ENCODE measurements around the gene CDC42EP5.
A peak's percentile ranks its signal among the peaks of the same experiment; 100 is the strongest.

The CDC42EP5 gene

DNA sequence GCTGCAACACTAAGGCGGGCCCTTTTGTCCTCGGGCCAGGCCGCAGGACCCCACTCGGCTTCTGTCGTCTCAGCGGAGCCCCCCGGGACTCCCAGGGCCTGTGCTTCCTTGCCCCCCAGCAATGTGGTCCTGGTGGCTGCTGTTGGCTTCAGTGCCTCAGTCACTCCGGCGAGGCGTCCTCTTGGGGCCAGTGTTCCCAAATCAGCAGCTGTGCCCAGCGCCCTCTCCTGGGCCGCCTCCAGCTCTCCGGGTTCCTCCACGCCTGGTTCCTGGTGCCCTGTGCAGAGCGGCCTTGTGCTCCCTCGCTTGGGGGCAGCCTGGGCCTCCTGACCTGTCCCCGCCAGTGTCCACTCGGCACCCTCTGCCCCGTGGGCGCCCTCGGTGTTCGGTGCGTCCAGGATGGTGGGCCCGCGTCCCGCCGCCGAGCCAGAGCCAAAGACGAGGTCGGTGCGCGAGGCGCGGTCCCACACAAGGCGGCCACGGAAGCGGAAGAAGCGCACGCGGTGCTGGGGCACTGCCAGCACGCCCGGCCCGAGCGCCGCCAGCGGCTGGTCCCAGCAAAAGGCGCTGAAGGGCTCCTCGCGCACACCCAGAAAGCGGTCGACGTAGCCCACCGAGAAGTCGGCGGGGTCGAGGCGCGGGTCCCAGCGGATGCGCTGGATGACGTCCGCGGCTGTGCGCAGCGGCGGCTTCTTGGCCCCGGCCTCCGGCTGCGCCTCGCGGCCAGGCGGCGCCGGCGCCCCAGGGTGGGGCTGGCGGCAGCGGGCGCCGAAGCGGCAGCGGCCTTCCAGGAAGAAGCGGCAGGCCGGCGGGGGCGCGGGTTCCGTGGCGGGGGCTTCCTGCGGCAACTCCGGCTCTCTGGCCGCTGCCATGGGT, 10.2 kb downstream of the CDC42EP5 start:
- H3K4me1 ChIP-seq: no peaks in the 10 kb centered on the region; the same call in none of the 2 replicates
- peak overlapping the region; percentile 59 for H3K4me3 ChIP-seq
- peaks cover 39% of the 10 kb centered on the region for H3K36me3 ChIP-seq (replicated peaks)
- H3K27me3 ChIP-seq (ENCODE audit: low read depth): no peaks in the 10 kb centered on the region
- in situ Hi-C loops (cut with MboI; ENCODE audit: low sequenced_read_pairs): loop anchor here (25.0 kb wide), 1 partner anchor 1199 kb away; the partner anchor contains the start of gene U2AF2
- H3K9me3 ChIP-seq: no peaks in the 10 kb centered on the region
- DNase-seq (ENCODE audit: low spot score in 2 of 2): peak in 1 of 2 experiments; percentile 68

DNA sequence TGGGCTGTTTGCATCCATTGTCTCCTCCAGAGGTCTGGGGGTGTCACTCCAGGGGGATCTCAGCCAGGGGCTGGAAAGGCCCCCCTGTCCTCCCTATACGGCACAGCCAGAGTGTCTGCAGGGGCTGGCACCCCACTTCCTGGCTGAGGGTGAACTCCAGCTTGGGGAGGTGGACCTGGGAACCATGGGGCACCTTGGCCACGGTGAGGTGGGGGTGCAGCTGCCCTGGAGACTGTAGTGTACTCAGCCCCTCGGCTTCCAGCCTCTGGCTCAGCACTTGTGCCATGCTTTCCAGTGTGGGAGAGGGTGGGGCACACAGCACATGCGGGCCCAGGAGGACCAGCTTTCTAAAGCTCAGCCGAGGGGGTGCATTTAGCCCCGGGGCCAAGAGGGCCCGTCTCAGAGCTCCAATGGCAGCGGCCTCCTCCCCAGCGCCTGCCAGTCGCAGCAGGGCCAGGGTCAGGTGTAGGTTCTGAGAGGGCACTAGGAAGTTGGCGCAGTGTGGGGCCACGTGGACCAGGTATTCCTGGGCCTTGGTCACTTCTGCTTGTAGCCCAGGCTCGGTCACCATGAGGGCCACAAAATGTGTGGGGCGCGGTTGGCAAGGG, 10.9 kb downstream of the CDC42EP5 start:
- H3K4me3 ChIP-seq: peak overlapping the region; percentile 59
- in situ Hi-C loops (cut with MboI; ENCODE audit: low sequenced_read_pairs): loop anchor here (25.0 kb wide), 1 partner anchor 1200 kb away; the partner anchor contains the start of gene U2AF2
- H3K9me3 ChIP-seq: no peaks in the 10 kb centered on the region
- no peaks in the 10 kb centered on the region for H3K27me3 ChIP-seq (ENCODE audit: low read depth)
- H3K4me1 ChIP-seq: no peaks in the 10 kb centered on the region; the same call in none of the 2 replicates
- peaks cover 46% of the 10 kb centered on the region for H3K36me3 ChIP-seq (replicated peaks)
- DNase-seq (ENCODE audit: low spot score in 2 of 2): no peak

DNA sequence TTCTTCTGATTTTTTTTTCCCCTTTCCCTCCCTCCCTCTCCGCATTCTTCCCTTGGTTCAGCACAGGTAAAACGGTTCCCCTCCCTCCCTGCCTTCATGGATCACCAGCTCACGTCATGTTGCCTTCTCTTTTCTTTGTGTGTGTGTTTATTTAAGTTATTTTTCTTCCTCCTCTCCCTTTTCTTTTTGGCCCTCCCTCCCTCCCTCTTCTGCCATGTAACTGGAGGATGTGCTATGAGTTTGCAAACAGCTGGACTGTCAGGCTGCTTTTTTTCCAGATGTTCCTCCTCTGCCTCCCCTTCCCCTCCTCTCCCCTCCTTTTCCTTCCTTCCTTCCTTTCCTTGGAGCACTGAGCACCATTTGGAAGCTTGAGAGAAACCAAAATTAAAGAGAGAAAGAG, 11.5 kb downstream of the CDC42EP5 start:
- H3K9me3 ChIP-seq: no peaks in the 10 kb centered on the region
- H3K4me3 ChIP-seq: no peak overlapping the region
- no peaks in the 10 kb centered on the region; the same call in none of the 2 replicates for H3K4me1 ChIP-seq
- H3K36me3 ChIP-seq (replicated peaks): peaks cover 52% of the 10 kb centered on the region
- no peak for DNase-seq (ENCODE audit: low spot score in 2 of 2)
- H3K27me3 ChIP-seq (ENCODE audit: low read depth): no peaks in the 10 kb centered on the region
- in situ Hi-C loops (cut with MboI; ENCODE audit: low sequenced_read_pairs): loop anchor here (25.0 kb wide), 1 partner anchor 1201 kb away; the partner anchor contains the start of gene U2AF2

DNA sequence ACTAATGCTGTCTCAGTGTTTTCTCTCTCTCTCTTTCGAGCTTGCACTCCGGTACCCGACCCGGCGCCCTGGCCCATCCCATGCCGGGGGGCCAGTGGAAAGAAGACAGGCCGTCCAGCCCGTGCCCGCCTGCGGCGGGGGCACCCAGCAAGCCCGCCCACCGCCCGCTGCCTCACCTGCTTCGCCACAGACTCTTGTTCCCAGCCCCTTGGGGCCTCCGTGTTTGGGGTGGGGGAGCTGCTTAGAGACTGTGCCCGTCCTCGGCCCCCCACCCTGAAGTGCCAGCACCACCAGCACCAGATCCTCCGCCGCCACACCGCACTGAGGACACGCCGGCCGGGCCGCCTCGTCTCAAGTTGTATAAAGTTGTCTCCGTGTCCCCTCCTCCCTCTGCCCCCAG, 11.9 kb downstream of the CDC42EP5 start:
- DNase-seq (ENCODE audit: low spot score in 2 of 2): no peak
- Histone ChIP-seq H3K4me3 (no peak overlapping the region), H3K36me3 (replicated peaks) (peaks cover 56% of the 10 kb centered on the region), H3K27me3 (ENCODE audit: low read depth) (no peaks in the 10 kb centered on the region), H3K9me3 (no peaks in the 10 kb centered on the region), H3K4me1 (no peaks in the 10 kb centered on the region; the same call in none of the 2 replicates)
- in situ Hi-C loops (cut with MboI; ENCODE audit: low sequenced_read_pairs): loop anchor here (25.0 kb wide), 1 partner anchor 1201 kb away; the partner anchor contains the start of gene U2AF2

DNA sequence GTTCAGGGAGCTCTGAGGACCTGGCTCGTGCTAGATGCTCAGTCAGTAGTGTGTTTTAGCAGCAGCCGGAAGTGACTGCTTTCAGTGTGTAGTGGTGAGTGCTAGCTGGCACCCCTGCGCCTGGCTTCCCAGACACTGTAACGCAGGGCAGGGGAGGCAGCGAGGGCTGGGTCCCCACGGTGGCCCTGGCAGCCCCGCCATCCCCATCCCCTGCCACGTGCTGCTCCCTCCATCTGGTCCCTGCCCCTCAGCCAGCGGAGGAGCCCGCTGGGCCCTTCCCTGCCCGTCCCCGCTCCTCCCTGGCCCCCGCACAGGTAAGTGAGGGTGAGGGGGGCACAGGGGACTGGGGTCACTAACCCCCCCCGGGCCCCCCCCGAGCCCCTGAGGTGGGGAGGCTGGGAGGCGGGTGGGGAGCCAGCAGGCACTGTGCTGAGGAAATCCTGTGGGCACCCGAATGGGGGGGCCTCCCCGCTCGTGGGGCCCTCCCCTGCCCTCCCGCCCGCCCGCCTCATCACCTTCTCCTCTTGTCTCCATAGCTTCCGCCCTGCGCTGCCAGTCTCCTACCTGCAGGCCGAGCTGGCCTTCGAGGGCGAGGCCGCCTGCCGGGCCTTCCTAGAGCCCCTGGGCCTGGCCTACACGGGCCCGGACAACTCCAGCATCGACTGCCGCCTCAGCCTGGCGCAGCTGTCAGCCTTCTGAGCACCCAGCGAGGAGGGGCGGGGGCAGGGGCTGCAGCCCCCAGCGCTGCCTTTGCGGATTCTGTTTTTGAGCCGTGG, 12.7 kb downstream of the CDC42EP5 start:
- in situ Hi-C loops (cut with MboI; ENCODE audit: low sequenced_read_pairs): loop anchor here (25.0 kb wide), 1 partner anchor 1202 kb away; the partner anchor contains the start of gene U2AF2
- H3K4me3 ChIP-seq: no peak overlapping the region
- no peaks in the 10 kb centered on the region; the same call in none of the 2 replicates for H3K4me1 ChIP-seq
- no peaks in the 10 kb centered on the region for H3K27me3 ChIP-seq (ENCODE audit: low read depth)
- peaks cover 64% of the 10 kb centered on the region for H3K36me3 ChIP-seq (replicated peaks)
- no peaks in the 10 kb centered on the region for H3K9me3 ChIP-seq
- no peak for DNase-seq (ENCODE audit: low spot score in 2 of 2)

DNA sequence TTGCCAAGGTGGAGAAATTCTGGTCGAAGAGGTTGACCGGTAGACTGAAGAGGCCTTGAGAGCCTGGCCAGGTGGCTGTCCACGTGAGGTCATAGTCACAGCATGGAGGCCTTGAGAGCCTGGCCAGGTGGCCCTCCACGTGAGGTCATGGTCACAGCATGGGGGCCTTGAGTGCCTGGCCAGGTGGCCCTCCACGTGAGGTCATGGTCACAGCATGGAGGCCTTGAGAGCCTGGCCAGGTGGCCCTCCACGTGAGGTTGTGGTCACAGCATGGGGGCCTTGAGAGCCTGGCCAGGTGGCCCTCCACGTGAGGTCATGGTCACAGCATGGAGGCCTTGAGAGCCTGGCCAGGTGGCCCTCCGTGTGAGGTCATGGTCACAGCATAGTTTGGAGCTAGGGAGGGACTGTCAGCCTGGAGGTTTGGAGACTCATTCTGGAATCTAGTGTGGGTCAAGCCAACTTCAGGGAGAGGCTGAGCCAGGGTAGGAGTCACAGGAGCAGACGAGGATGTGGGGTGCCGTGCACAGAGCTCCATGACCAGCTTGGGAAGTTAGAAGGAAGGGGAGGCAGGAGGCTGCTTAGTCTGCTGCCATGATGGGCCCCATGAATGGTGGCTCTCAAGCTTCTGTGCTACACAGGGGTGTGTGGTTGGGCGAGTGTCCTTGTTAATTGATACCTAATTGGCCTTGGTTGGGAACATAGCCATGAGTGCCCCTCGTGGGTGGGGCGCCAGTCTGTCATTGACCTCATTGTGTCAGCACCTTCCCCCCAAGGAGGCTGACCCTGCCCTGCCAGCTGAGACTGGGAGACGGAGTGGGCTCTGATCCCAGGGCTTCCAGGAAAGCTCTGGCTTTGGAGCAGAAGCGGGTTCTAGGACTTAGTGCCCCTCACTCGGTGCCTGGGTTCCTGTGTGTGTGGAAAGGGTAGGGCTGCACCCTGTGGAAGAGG, 13.5 kb downstream of the CDC42EP5 start:
- Histone ChIP-seq H3K4me3 (no peak overlapping the region), H3K27me3 (ENCODE audit: low read depth) (no peaks in the 10 kb centered on the region), H3K4me1 (no peaks in the 10 kb centered on the region; the same call in none of the 2 replicates), H3K36me3 (replicated peaks) (peaks cover 72% of the 10 kb centered on the region), H3K9me3 (no peaks in the 10 kb centered on the region)
- in situ Hi-C loops (cut with MboI; ENCODE audit: low sequenced_read_pairs): loop anchor here (25.0 kb wide), 1 partner anchor 1203 kb away; the partner anchor contains the start of gene U2AF2
- DNase-seq (ENCODE audit: low spot score in 2 of 2): no peak

DNA sequence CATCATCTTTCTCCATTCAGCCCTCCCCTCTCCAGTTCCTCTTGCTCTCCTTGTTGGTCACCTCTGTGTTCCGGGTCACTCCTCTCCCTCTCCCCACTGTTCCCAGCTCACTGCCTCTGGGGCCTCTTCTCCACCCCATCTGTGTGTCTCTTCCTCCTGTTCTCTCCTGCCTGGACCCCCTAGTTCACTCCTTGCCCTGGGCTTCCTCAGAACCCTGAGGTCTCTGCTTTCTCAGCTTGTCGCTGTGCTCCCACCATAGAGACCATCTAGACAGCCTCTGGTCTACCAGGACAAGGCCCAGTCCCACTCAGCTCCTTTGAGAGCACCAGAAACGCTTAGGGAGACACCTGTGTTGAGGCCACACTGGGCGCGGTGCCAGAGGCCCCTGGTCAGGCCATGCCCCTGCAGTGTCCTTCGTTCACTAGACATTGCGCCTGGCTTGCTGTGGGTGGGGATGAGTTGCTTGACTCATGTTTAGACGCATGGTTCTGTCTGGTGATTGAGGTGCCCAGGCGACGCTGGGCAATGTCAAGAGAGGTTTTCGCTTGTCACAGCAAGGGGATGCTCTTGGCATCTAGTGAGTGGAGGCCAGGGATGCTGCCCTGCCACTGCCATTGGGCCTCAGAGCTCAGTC, 14.3 kb downstream of the CDC42EP5 start:
- peaks cover 80% of the 10 kb centered on the region for H3K36me3 ChIP-seq (replicated peaks)
- H3K27me3 ChIP-seq (ENCODE audit: low read depth): no peaks in the 10 kb centered on the region
- H3K4me3 ChIP-seq: no peak overlapping the region
- H3K4me1 ChIP-seq: no peaks in the 10 kb centered on the region; the same call in none of the 2 replicates
- in situ Hi-C loops (cut with MboI; ENCODE audit: low sequenced_read_pairs): loop anchor here (25.0 kb wide), 1 partner anchor 1204 kb away; the partner anchor contains the start of gene U2AF2
- no peaks in the 10 kb centered on the region for H3K9me3 ChIP-seq
- DNase-seq (ENCODE audit: low spot score in 2 of 2): no peak

DNA sequence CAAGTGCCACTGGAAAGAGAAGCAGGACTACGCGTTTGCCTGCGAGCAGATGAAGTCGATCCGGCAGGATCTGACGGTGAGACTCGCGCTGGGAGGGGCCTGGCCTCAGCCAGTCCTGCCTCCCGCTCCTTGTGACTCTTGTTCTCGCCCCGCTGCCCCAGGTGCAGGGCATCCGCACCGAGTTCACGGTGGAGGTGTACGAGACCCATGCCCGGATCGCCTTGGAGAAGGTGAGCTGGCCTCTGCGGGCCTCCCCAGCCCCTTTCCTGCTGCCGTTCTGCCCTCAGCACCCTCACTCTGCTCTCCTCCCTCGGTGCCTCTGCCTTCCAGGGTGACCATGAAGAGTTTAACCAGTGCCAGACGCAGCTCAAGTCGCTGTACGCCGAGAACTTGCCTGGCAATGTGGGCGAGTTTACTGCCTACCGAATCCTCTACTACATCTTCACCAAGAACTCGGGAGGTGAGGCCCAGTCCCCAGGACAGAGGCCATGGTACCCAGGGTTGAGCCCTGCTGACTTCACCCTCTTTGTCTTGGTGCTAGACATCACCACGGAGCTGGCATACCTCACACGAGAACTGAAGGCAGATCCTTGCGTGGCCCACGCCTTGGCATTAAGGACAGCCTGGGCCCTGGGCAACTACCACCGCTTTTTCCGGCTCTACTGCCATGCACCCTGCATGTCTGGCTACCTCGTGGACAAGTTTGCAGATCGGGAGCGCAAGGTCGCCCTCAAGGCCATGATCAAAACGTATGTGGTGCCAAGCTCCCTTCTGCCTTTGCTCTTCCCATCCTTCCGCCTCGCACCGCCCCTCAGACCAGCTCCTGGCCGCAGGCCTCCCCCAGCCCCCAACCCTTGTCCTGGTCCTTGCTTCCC, 15.1 kb downstream of the CDC42EP5 start:
- in situ Hi-C loops (cut with MboI; ENCODE audit: low sequenced_read_pairs): loop anchor here (25.0 kb wide), 1 partner anchor 1204 kb away; the partner anchor contains the start of gene U2AF2

DNA sequence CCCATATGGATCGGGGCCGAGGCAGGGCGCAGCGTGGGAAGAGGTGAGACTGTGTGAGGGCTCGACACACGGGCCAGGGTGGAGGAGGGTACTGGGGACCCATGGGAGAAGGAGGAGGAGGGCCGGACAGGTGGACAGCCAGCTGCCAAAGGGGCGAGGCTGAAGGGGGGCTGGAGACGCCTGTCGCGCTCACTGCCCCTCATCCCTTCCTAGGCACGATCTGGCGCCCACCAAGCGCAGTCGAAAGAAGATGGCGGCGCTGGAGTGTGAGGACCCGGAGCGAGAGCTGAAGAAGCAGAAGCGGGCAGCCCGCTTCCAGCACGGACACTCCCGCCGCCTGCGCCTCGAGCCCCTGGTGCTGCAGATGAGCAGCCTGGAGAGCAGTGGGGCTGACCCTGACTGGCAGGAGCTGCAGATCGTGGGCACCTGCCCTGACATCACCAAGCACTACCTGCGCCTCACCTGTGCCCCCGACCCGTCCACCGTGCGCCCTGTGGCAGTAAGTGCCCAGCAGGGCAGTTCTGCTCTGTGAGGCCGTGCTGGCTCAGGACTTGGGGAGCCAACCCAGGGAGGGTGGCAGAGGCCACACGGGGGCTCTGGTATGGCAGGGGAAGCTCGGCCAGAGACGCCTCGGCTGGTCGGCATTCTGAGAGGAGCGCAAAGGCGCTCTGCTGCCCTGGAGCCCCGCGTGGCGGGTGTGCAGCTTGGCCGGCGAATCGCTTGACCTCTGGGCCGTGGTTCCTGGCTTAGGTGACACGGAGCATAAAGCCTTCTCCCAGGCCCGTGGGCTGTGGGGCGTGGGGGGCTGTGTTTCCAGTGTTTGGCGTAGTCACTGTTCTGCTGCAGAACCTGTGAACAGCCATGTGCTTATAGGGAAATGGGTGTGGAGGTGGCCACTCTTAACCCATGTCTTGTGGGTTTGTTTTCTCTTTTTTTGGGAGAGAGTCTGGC, 16.4 kb downstream of the CDC42EP5 start:
- no peaks in the 10 kb centered on the region for H3K27me3 ChIP-seq (ENCODE audit: low read depth)
- H3K4me1 ChIP-seq: no peaks in the 10 kb centered on the region
- in situ Hi-C loops (cut with MboI; ENCODE audit: low sequenced_read_pairs): loop anchor here (25.0 kb wide), 1 partner anchor 1206 kb away; the partner anchor contains the start of gene U2AF2
- no peak for DNase-seq (ENCODE audit: low spot score in 2 of 2)
- H3K9me3 ChIP-seq: no peaks in the 10 kb centered on the region
- no peak overlapping the region for H3K4me3 ChIP-seq
- peaks cover 91% of the 10 kb centered on the region for H3K36me3 ChIP-seq (replicated peaks)

More for the DNA sequence above, 15.1 kb downstream of the CDC42EP5 start:
- Histone ChIP-seq H3K36me3 (replicated peaks) (peaks cover 88% of the 10 kb centered on the region), H3K9me3 (no peaks in the 10 kb centered on the region), H3K27me3 (ENCODE audit: low read depth) (no peaks in the 10 kb centered on the region), H3K4me1 (no peaks in the 10 kb centered on the region; the same call in none of the 2 replicates), H3K4me3 (no peak overlapping the region)
- no peak for DNase-seq (ENCODE audit: low spot score in 2 of 2)

DNA sequence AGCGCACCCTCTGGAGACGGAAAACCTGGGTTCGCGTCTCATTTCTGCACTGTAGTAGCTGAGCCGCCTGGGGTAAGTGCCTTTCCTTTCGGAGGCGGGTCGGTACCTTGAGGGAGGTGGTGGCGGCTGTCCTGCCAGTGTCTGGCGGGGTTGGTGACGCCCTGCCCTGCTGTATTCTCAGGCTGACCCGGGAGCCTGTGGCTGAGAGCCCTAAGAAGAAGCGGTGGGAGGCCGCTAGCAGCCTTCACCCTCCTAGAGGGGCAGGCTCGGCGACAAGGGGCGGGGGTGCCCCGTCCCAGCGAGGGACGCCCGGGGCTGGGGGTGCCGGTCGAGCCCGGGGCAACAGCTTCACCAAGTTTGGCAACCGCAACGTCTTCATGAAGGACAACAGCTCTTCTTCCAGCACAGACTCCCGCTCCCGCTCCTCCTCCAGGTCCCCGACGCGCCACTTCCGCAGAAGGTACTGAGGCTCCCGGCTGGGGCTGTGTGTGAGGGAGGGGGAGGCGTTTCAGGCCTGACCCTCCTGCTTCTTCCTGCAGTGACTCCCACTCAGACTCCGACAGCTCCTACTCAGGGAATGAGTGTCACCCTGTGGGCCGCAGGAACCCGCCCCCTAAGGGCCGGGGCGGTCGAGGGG, 17.2 kb downstream of the CDC42EP5 start:
- no peaks in the 10 kb centered on the region for H3K27me3 ChIP-seq (ENCODE audit: low read depth)
- no peak for DNase-seq (ENCODE audit: low spot score in 2 of 2)
- H3K9me3 ChIP-seq: no peaks in the 10 kb centered on the region
- peaks cover under 1% of the 10 kb centered on the region; the same call in 1 of the 2 replicates for H3K4me1 ChIP-seq
- peaks cover 92% of the 10 kb centered on the region for H3K36me3 ChIP-seq (replicated peaks)
- H3K4me3 ChIP-seq: no peak overlapping the region
- in situ Hi-C loops (cut with MboI; ENCODE audit: low sequenced_read_pairs): loop anchor here (25.0 kb wide), 1 partner anchor 1206 kb away; the partner anchor contains the start of gene U2AF2
